GM03348 (cell line): Measurements from ENCODE around the gene CTPS2.
"Not testable (repeated sequence)": the region's sequence is repeated elsewhere in the genome, so short reads cannot be mapped to it uniquely, and the experiment has no call there.

ENCODE experiments used
- DNase-seq: peaks from one replicate; pipeline ENCODE4 v3.0.0; 2012; ENCODE audit warnings: low spot score

Gene CTPS2

GRCh38 chrX:16654093-16654492 is 58.4 kb downstream of the CTPS2 start:
- DNase-seq: no peak

GRCh38 chrX:16653424-16653823 is 59.0 kb downstream of the CTPS2 start:
- no peak for DNase-seq

GRCh38 chrX:16651391-16652024 is 61.0 kb downstream of the CTPS2 start:
- DNase-seq: no peak

DNA sequence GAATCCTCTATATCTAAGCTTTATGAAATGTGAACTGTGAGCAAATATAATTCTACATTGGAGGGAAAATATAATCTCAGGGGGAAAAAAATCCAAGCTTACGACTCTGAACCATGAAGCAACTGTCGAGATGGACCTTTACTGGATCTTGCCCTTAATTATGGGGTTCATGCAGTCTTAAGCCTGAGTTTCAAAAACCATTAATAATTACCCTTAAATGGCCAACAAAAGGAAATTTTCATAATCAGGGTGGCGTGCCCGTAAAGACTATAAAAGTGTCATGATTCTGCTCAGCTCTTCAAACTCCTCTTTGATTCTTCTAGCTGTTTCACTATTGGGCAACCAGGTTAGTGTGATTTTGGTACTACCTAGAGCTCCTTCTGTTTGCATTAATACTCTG is 62.6 kb downstream of the CTPS2 start, which contains the start of gene S100G:
Gene S100G, plus strand, starts transcription at position 301 of the 400 bp plus-strand sequence. CDS start 849 bp downstream, outside the sequence.
- no peak for DNase-seq

DNA sequence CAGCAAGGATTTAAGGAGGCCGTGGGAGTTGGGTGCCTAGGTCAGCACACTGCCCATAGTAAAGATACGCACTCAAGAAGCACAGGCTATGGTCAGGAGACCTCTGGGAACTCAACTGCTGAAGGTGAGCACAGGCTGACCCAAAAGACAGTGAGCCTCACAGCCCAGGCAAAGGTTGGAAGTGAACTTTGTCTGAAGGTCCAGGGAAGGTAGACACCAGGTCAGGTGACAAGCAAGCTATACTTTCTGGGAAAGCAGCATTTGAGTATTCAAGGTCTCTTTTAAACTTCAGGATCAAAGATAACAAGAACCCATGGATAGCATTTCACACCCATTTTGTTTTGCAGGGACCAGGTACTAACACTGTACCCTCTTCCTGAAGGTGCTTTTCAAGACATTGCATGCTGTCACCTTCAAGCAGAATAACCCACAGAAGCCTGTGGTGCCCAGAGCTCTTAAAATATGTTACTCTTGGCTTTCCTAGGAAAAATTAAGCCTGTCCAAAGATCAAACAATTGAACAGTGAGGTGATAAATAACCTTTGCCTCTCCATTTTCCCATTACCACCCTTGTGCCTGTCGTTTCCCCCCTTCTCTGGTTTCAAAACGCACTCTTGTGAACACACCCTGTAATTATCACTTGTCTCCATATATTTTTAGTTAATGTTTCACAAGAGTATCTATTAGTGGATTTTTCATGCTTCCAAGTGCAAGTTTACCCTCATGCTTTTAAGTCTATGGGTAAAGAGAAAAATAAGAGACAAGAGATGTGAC is 65.9 kb downstream of the CTPS2 start:
- DNase-seq: no peak

DNA sequence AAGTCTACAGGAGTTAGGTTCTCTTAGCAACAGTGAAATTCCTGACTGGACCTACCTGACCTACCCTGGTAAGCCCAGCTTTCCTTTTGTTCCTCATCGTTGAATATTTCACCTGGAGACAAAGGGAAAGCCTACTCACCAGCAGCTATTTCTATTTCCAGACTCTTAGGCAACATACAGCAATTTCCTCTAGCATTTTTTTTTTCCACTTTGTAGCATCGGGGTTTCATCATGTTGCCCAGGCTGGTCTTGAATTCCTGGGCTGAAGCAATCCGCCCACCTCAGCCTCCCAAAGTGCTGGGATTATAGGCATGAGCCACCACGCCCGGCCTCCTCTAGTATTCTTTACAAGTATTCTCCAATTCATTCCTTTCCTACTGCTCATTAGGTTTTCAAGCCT is 69.3 kb downstream of the CTPS2 start:
- DNase-seq: peak; percentile 41

DNA sequence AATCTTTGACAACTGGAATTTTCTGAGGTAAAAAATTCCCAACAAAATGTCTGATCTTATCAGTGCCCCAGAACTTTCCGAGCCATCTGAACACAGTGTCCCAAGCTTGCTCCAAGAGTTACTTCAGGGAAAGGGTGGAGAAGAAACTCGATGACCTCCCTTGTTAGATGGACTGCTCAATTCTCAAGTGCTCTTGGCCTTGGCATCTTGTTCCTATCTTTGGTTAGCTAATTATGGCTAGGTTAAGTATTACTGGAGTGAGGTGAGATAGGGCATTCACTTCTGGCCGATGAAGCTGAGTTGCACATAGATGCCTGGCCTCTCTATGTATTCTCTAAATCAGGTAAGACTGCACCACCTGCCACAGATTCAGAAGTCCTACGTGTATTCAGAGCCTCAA is 71.6 kb downstream of the CTPS2 start:
- DNase-seq: no peak

- DNase-seq: no peak
Observed at GRCh38 chrX:16639966-16640365, 72.5 kb downstream of the CTPS2 start.

- DNase-seq: no peak
Observed at GRCh38 chrX:16638533-16638932, 73.9 kb downstream of the CTPS2 start.

DNA sequence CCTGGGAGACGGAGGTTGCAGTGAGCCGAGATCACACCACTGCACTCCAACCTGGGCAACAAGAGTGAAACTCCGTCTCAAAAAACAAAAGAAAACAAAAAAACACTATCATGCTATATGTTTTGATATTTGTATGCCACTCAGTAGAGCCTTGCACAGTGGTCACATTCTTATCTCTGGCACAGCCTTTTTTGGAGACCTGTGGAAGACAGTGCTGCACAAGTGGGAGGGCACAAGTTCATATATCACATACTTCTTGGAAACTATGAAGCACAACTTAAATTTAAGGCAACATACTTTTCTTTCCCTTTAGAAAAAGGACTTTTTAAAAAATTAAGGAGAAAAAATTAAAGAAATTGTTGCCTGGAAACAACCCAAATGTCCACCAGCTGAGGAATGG is 76.9 kb downstream of the CTPS2 start:
- DNase-seq: no peak

GRCh38 chrX:16635040-16635439 is 77.4 kb downstream of the CTPS2 start:
- DNase-seq: no peak

GRCh38 chrX:16633754-16634153 is 78.7 kb downstream of the CTPS2 start:
- DNase-seq: no peak

- no peak for DNase-seq
Observed at GRCh38 chrX:16629909-16630308, 82.6 kb downstream of the CTPS2 start.

GRCh38 chrX:16628946-16629595 is 83.4 kb downstream of the CTPS2 start:
- no peak for DNase-seq

- DNase-seq: not testable (repeated sequence)
Observed at GRCh38 chrX:16628511-16628910, 84.0 kb downstream of the CTPS2 start.

DNA sequence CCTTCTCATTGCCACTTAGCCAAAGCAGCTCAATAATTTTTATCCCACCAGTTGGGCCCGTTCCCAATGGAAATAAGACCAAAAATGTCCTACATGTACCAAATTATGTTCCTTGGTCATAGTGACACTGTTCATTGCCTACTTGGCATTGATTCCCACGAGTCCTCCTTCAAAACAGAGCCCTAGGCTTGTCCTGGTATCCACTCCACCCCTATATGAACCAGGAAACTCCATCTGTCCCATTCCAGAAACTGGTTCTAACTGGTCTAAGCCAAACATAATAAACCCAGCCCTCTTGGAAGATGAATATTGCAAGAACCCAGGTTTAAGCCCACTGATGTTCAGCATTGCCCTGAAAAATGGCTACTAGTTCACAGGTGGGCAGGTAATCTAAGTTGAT is 93.4 kb downstream of the CTPS2 start:
- no peak for DNase-seq

- DNase-seq: no peak
Observed at GRCh38 chrX:16618422-16618821, 94.0 kb downstream of the CTPS2 start.

DNA sequence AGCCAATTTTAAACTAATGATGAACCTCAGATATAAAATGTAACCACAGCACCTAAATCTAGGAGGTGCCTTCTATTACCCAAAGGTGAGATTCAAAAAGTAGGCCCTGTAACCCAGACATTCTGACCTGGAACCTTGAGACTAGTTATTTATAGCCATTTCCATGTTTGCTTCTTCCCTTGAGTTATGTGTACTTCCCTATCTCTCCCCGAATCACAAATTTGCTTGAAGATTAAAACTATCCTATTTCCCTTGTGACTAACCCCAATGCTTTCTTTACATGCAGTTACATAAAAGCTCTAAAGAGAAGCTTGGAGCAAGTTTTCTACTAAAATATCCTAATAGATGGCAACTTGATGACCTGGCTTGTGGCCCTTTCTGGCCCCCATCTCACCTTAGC is 95.1 kb downstream of the CTPS2 start:
- no peak for DNase-seq

DNA sequence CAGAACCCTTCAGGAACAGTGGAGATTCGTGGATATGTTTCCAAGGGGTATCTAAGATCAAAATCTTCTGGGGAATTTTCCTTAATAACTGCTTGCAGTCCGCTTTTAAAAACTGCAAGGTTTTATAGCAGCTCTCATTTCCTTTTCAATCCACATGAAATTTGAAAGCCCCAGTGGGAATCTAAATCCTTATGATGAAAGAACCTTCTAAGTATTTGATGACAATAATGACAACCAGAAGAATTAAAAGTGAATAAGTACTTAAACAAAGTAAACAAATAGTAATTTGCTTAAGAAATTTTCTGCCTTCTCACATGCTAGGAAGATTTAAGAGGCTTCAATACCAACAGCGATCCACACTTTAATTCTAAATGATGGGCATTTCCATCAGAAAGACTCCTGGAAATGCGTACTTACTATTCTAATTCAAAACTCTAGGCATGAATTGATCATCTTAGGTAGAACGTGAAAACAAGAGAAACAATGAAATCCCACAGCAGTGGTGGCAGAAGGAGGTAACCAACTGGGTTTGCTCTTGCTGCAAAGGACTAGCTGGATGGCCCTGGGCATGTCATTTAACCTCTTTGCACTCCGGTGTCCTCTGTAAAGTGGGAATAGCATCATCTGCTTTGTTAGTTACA is 100.1 kb downstream of the CTPS2 start:
- no peak for DNase-seq

DNA sequence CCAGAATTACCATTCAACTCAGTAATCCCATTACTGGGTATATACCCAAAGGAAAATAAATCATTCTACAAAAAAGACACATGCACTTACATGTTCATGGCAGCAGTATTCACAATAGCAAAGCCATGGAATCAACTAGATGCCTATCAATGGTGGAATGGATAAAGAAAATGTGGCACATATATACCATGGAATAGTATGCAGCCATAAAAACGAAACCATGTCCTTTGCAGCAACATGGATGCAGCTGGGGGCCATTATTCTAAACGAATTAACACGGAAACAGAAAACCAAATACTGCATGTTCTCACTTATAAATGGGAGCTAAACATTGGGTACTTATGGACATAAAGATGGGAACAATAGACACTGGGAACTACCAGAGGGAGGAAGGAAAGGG is 101.8 kb downstream of the CTPS2 start:
- not testable (repeated sequence) for DNase-seq

DNA sequence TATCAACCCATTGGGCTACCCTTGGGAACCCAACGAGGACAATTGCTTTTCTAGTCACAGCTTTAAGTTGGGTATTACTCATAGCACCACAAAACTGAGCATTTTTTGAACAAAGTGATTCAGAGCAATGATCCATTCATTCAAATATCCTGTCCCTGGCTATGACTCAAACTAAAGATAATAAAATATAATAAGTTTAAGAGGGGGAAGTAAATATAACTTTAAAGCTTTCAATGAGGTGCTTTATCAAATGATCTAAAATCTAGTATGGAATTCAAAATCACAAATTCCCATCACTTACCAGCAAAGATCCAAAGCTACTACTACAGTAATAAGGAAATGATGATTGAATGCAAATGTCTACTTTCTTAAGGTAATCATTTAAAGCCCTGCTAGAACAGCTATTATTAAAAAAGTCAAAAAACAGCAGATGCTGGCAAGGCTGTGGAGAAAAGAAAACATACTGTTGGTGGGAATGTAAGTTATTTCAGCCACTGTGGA is 102.3 kb downstream of the CTPS2 start:
- peak; percentile 19 for DNase-seq

DNA sequence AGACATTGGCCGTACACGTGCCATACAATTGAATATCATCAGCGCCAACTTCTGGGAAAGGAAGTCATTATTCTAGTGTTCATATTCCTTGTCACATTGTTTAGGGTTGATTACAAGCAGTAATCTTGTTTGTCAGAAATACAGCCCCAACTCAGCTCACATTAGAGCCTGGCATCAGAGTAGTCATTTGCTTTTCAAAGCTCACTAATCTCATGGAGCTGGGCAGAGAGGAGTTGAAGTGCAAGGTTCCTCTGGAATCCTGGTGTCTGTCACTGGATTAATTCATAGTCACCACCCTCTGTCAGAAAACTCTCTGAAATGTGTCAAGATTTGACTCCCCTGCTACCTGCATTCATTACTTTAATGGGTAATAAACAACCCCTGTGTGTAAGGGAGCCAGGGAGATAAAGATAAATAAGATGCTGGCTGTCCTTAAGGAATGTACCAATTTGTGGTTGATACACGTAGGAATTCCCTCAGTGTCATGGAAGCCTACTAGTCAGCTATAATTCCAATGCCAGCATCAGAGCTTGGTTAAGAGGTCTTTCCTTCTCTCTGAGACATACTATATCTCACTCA is 106.2 kb downstream of the CTPS2 start:
- DNase-seq: no peak
